ENCODE measurements around the gene DGKI.
A peak's percentile ranks its signal among the peaks of the same experiment; 100 is the strongest.

Gene DGKI

DNA sequence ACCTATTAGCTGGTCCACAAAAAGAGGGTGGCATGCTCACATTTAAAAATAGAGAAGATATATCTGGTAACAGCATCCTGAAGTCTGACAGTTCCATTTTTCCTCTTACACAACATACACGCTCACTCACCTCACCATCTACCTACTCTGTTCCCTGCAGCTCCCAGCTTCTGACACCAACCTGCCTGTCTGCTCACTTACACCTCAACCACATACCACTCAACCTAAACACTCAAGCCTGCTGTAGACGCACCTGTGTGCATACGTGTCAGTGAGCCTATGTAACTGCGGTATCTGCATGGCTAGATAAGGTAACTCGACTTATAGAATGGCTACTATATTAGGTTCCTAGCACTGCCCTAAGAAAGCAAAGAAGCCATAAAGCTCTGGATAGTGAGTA lies 174.9 kb downstream of the DGKI start:
- TF ChIP-seq GATA3 (IDR thresholded peaks at IDR 0.05; ENCODE audit: low read depth, low read length) = no peak
- TF ChIP-seq GATA2 (IDR thresholded peaks at IDR 0.05; ENCODE audit: low read depth, low read length) = no peak

GRCh38 chr7:137670222-137671064 lies 176.3 kb downstream of the DGKI start:
- TF ChIP-seq GATA3 (IDR thresholded peaks at IDR 0.05; ENCODE audit: low read depth, low read length) (no peak), GATA2 (IDR thresholded peaks at IDR 0.05; ENCODE audit: low read depth, low read length) (no peak)

- TF ChIP-seq GATA2 (IDR thresholded peaks at IDR 0.05; ENCODE audit: low read depth, low read length) (no peak), GATA3 (IDR thresholded peaks at IDR 0.05; ENCODE audit: low read depth, low read length) (no peak)
Measured at GRCh38 chr7:137669706-137670105, 177.1 kb downstream of the DGKI start.

- TF ChIP-seq GATA2 (IDR thresholded peaks at IDR 0.05; ENCODE audit: low read depth, low read length) = no peak
- TF ChIP-seq GATA3 (IDR thresholded peaks at IDR 0.05; ENCODE audit: low read depth, low read length) = no peak
Measured at GRCh38 chr7:137668404-137668803, 178.4 kb downstream of the DGKI start.

DNA sequence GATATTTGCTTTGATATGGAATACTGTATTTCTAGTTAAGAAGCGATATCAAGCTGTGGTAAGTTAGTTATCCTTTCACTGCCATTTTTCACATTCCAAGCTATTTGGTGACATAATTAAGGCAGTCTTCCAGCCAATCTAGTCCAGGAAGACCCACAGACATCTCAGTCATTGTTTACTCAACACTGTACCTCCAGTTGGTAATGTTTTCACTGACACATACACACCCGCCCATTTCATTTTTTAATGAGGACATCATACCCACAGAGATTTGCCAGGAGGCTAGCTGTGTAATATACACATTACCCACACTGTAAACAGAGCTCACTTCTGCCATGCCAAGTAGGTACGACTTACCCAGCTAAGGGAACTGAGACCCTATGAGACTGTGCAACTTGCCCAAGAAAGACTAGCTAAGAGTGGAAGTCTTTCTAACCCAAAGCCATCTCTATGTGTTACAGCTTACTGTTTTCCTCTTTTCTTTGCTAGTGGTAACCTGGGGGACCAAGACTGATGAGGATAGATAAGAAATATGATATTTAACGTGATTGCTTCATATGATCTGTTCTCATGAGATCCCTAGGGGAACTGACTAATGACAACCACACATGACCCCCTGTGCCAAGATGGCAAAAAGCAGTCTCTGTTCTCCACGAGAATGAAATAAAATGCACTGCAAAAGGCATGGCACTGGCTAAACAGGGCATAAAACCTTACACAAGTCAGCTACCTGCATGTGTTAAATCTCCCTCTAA lies 179.0 kb downstream of the DGKI start:
- TF ChIP-seq GATA2 (IDR thresholded peaks at IDR 0.05; ENCODE audit: low read depth, low read length) (no peak), GATA3 (IDR thresholded peaks at IDR 0.05; ENCODE audit: low read depth, low read length) (no peak)

- TF ChIP-seq GATA3 (IDR thresholded peaks at IDR 0.05; ENCODE audit: low read depth, low read length) (peak; percentile 29; the same call in 1 of the 2 replicates), GATA2 (IDR thresholded peaks at IDR 0.05; ENCODE audit: low read depth, low read length) (peak; percentile 85)
Measured at GRCh38 chr7:137664846-137665245, 181.9 kb downstream of the DGKI start.

DNA sequence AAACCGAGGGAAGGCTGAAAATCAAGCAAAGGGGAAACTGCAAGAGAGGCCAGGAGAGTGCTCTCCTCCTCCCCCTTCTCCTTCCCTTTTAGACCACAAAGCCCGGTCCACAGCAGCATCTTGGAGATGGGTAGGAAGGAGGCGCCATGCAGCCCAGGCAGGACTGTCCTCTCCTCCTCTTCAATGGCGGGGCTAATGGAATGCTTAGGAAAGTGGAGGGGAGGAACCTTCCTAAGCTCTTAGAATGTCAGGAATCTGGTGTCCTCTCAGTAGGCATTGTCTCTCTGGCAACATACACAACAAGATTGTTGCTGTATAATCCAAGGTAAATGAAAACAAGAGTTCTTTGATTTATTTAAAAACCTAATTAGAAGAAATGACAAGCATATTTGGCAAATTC lies 185.1 kb downstream of the DGKI start:
- TF ChIP-seq GATA2 (IDR thresholded peaks at IDR 0.05; ENCODE audit: low read depth, low read length) (no peak), GATA3 (IDR thresholded peaks at IDR 0.05; ENCODE audit: low read depth, low read length) (no peak)

- TF ChIP-seq GATA2 (IDR thresholded peaks at IDR 0.05; ENCODE audit: low read depth, low read length) = no peak
- TF ChIP-seq GATA3 (IDR thresholded peaks at IDR 0.05; ENCODE audit: low read depth, low read length) = no peak
Measured at GRCh38 chr7:137658190-137658900, 188.4 kb downstream of the DGKI start.

- TF ChIP-seq GATA2 (IDR thresholded peaks at IDR 0.05; ENCODE audit: low read depth, low read length) (no peak), GATA3 (IDR thresholded peaks at IDR 0.05; ENCODE audit: low read depth, low read length) (no peak)
Measured at GRCh38 chr7:137657476-137658189, 189.1 kb downstream of the DGKI start.

DNA sequence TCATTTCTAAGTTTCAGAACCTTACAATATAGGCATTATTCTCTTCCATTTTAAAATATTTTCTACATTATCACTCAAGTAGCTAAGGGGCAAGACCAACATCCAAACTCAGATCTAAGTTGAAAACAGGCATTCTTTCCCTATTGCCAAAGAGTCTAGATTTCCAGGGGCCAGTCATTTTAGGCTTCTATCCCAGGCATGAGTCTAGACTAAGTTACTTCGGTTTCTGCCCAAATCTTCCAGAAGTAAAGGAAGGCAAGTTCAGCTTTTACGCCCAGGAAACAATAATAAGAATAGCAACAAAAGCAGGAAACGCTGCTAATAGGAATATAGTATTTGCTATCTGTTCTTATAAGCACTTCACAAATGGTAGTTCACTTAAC lies 189.9 kb downstream of the DGKI start:
- no peak for TF ChIP-seq GATA2 (IDR thresholded peaks at IDR 0.05; ENCODE audit: low read depth, low read length)
- no peak for TF ChIP-seq GATA3 (IDR thresholded peaks at IDR 0.05; ENCODE audit: low read depth, low read length)

DNA sequence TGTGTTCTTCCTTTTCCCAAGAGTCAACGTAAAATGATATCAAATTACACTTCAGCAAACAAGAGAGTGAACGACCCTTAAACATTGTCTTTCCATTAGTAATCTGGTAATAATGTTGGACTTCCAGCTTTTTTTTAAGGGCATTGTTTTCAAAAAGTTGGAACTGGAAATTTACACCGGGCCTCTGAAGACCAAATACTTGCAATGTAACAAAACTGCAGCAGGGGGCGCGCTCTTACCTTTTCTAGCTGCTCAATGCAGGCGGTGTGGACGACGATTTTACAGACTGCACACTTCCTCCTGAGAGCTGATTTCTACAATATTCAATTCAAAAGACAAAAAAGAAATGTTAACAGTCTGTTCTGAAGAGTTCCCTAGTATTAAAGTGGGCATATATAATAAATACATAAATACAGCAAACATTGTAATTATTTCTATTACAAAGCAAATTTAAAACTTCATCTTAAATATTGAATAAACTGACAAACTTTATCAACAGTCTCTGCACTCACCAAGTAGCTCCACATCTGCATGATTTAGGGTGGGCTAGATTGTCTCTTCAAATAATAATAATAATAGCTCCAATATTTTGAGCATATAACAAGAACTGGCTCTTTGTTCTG lies 190.4 kb downstream of the DGKI start:
- TF ChIP-seq GATA3 (IDR thresholded peaks at IDR 0.05; ENCODE audit: low read depth, low read length) (no peak), GATA2 (IDR thresholded peaks at IDR 0.05; ENCODE audit: low read depth, low read length) (no peak)

GRCh38 chr7:137655804-137656203 lies 191.0 kb downstream of the DGKI start:
- no peak for TF ChIP-seq GATA3 (IDR thresholded peaks at IDR 0.05; ENCODE audit: low read depth, low read length)
- no peak for TF ChIP-seq GATA2 (IDR thresholded peaks at IDR 0.05; ENCODE audit: low read depth, low read length)

- TF ChIP-seq GATA2 (IDR thresholded peaks at IDR 0.05; ENCODE audit: low read depth, low read length) = no peak
- no peak for TF ChIP-seq GATA3 (IDR thresholded peaks at IDR 0.05; ENCODE audit: low read depth, low read length)
Measured at GRCh38 chr7:137652721-137653120, 194.1 kb downstream of the DGKI start.

All from SH-SY5Y (cell line).